Activated effector memory CD4-positive, alpha-beta T cell treated with Interleukin-2 at 50 U/mL for 16 hours (primary cell): ENCODE measurements around the gene ZNF511.

Experiments
- DNase-seq: peaks from one replicate; pipeline ENCODE4 v3.0.0-alpha.2; 2020

The ZNF511 gene

DNA sequence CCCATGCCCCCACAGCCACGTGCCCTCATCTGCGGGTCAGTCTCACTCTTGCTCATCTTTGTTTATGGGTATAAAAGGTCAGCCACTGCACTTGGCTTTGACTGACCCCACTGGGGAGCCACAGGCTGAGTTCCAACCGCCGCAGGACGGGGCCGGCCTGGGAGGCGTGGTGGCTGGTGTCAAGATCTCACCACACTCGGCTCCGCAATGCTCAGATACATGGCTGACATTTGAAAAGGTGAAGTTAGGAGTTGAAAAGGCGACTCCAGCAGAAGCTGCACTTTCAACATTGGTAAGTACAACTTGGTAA is 14.9 kb upstream of the ZNF511 start:
- DNase-seq, result no peak

DNA sequence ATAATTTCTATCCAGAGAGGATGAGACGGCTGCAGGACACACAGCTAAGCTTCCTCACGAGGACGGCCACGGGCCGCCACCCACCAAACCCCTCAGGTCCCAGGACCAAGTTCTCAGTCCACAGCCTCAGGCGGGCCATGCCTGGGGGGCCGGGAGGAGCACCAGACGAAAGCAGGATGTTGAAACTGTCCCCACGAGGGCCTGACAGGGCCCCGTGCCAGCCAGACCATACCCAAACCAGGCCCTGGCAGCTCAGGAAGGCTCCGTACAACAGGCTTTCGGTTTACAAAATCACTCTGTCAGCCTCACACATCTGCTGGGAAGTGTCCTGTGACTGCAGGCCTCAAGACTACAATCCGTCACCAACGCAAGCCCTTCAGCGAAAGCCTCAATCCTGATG is 14.5 kb upstream of the ZNF511 start:
- DNase-seq, result no peak

GRCh38 chr10:133295426-133296320 is 13.0 kb upstream of the ZNF511 start:
- DNase-seq, result no peak

GRCh38 chr10:133297504-133297903 is 11.2 kb upstream of the ZNF511 start:
- DNase-seq, result no peak

- DNase-seq, result no peak
Observed at GRCh38 chr10:133298466-133298865, 10.2 kb upstream of the ZNF511 start.

- no peak for DNase-seq
Observed at GRCh38 chr10:133299224-133299623, 9.5 kb upstream of the ZNF511 start.

DNA sequence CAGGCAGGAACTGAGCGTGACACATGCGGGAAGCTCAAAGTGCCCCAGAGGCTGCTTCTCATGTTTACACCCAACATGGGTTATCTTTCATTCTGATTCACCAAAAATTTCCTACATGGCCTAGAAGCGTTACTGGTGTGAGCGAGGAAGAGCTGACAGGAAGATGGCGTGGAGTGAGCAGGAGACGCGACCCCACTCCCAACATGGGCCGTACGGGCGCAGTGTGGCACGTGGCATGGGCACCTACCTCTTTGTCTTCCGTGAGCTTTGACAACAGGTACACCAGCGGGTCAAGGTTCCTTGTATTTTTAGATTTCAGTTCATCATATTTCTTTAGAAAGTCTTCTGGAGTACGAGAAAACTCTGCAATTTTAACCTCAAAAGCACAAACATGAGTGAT is 9.0 kb upstream of the ZNF511 start:
- DNase-seq, result no peak

- no peak for DNase-seq
Observed at GRCh38 chr10:133302230-133302629, 6.5 kb upstream of the ZNF511 start.

DNA sequence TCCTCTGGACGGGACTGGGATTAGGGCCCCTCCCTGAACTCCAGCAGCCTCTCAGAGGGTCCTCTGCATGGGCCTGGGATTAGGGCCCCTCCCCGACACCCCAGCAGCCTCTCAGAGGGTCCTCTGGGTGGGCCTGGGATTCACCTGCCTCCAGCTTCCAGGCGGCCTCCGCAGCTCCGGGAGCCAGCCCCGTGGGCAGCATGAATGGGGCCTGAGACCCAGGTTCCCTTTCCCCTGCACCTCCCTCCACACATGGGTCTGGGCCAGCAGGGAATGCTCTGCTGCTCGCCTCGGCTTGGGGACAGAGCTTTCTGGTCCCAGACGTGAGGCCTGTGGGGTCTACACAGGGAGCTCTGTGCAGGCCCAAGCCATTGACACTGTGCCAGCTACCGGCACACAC is 5.5 kb upstream of the ZNF511 start:
- no peak for DNase-seq

- no peak for DNase-seq
Observed at GRCh38 chr10:133306097-133306476, 2.6 kb upstream of the ZNF511 start.

- DNase-seq, result no peak
Observed at GRCh38 chr10:133306941-133307379, 1.8 kb upstream of the ZNF511 start.

GRCh38 chr10:133307776-133308420 is 816 bp upstream of the ZNF511 start:
- peak; percentile 81 for DNase-seq

DNA sequence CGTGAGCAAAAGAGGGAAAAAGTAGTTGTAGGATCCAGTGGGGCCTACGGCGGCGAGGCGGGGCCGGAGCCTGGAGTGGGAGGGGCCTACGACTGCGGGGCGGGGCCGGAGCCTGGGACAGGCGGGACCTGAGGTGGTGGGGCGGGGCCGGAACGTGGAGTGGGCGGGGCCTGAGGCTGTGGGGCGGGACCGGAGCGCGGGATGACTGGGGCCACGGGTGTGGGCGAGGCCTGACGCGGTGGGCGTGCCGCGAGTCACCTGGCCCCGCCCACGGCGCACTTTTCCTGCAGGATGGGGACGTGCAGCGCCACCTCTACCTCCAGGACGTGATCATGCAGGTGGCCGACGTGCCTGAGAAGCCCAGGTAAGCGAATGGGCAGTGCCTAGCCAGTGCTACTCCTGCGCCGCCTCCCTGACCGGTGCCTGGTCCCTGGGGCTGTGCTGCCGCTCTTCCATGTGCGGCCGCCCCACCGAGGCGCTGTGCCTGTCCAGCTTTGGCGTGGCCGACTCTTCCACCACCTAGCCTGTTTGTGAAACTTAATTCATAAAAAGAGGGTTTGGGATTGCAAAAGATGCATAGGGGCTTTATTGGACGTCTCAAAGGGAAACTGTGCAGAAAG is 496 bp downstream of the ZNF511 start:
- peak; percentile 84 for DNase-seq

DNA sequence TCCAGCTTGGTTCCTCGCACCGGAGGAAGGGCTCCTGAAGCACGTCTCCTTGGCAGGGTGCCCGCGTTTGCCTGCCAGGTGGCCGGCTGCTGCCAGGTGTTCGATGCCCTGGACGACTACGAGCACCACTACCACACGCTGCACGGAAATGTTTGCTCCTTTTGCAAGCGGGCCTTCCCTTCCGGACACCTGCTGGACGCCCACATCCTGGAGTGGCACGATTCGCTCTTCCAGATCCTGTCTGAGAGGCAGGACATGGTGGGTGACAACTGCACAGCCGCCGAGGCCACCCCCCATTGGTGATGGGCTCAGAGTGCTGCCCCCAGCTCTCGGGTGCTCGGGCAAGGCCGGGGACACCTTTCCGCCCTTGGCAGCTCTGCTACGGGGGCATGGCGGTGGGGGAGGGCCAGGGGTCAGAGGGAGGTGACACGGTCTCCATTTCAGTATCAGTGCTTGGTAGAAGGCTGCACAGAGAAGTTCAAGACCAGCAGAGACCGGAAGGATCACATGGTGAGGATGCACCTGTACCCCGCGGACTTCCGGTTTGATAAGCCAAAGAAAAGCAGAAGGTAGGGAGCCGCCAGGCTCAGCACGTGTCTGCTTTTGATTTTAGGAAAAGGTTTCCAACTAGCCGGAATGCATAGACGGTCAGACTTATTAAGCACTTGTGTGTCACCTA is 1.1 kb downstream of the ZNF511 start:
- no peak for DNase-seq

DNA sequence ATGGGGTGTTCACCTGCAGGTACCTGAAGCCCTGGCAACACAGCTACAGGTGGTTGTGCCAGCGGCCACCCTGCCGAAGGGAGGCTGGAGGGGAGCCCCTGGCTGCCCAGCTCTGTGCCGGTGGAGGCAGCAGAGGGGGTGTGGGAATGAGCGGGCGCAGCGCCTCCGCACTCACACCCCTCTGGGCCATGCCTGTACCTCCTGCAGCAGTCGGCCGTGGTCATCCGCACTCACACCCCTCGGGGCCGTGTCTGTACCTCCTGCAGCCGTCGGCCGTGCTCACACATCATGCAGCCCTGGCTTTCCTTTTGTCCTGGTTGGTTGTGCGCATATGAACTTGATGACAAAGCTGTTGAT is 1.7 kb downstream of the ZNF511 start:
- DNase-seq, result no peak

GRCh38 chr10:133310789-133311188 is 2.1 kb downstream of the ZNF511 start:
- DNase-seq, result no peak

DNA sequence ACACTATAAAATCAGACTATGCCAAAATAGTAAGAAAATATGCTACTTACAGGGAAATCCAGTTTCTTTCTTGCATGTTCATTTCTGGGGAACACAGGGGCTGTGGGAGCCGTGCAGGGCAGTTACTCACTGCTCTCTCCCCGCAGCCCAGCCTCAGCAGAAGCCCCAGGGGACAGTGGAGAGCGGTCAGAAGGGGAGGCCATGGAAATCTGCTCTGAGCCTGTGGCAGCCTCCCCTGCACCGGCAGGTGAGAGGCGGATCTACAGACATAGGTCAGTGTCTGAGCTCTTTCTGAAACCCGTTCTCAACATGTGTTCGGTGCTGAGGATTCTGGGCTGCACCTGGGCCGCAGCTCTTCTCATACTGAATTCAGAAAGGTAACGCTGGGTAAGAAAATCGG is 2.9 kb downstream of the ZNF511 start:
- DNase-seq, result no peak

DNA sequence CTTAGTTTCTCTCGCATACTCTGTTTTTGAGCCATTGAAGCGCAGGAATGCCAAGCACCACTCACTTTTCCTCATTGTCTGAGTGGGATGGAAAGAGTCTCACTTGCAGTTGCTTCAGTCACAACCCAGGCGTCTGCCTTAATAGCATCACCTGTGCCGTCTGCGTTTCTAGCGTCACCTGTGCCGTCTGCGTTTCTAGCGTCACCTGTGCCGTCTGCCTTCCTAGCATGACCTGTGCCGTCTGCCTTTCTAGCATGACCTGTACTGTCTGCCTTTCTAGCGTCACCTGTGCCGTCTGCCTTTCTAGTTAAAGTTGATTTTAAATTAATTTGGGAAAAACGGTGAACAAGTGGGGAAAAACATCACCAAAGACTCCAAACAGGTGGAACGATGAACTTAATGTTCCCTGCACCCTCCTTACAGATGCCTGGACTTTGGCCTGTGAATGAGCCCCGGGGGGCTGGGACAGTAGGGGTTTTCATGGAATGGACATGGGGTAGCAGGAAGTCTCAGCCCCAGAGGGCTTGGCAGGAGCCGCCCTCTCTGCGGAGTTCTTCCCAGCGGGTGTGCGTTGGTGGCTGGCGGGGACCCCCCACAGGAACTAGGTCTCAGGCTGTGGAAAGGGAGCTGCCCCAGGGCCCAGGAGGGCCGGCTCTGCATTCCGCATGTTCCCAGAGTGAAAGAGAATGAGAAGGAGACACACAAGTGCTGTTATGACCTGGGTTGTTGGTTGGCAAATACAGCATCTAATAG is 3.5 kb downstream of the ZNF511 start:
- no peak for DNase-seq

DNA sequence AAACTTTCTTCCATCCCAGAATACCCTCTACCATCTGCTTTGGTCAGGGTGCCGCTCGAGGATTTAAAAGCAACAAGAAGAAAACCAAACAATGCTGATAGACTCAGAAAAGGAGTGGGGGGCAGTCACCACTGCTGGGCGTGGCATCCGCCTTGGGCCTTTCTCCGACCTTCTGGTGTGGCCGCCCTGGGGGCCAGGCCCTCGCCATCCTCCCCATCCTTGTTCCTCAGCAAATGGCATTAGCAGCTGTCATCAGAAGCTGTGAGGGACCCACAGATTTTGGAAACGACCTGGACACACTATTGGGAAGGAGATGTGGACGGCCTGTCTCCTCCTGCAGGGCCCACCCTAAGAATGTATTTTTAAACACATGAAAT is 4.0 kb downstream of the ZNF511 start:
- no peak for DNase-seq

DNA sequence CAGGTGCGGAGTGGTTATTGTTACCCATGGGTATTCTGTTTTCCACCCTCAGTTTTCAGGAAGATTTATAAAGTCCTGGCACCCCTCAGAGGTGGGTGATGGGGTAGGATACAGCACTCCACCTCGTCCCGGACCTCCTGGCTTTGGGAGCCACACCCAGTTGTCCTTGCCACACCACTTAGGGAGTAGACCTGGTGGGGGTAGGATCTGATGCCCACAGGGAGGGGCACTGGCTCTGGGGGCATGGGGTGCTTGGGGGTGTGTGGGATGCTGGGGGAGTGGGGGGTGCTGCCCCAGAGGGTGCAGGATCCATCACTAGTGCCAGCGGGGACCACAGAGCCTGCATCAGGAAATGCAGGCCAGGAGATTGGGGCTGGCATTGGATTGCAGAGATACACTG is 4.5 kb downstream of the ZNF511 start:
- DNase-seq, result no peak

- DNase-seq, result no peak
Observed at GRCh38 chr10:133314911-133315310, 6.2 kb downstream of the ZNF511 start.

DNA sequence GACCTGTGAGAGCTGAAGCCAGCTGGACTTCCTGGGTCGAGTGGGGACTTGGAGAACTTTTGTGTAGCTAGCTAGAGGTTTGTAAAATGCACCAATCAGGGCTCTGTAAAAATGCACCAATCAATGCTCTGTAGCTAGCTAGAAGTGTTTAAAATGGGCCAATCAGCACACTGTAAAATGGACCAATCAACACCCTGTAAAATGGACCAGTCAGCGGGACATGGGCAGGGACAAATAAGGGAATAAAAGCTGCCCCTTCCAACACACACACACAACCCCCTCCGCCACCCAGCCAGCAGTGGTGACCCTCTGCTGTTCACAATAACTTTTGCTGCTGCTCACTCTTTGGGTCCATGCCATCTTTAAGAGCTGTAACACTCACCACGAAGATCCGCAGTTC is 7.1 kb downstream of the ZNF511 start:
- DNase-seq, result no peak

- DNase-seq, result no peak
Observed at GRCh38 chr10:133316266-133316665, 7.6 kb downstream of the ZNF511 start.
